Panc1 (cell line): ENCODE results near the gene FAM107B. TPM values are rescaled to one million over a fixed set of nuclear protein-coding genes. Genes with fewer than 3 reads are reported as not detected.

ENCODE experiments used
- ATAC-seq: fragments of 200-7000 bp; cut with Tn5 transposase; 2 replicates; pipeline ENCODE4 v1.9.1; 2020; ENCODE audit warnings: mild to moderate bottlenecking, moderate library complexity
- BruUV-seq: library from RNA; stranded (reverse); fragments of 400-500 nt; replicated peaks from 2 replicates; lab custom pipeline; 2021; lab: Mats Ljungman, UMichigan
- CTCF ChIA-PET: fragments of 300-600 bp; sonication (Branson Sonifier 250); formaldehyde crosslinking; loops from one replicate; lab custom pipeline; 2022; ENCODE audit warnings: antibody characterized with exemption; lab: Charles Lee
- POLR2A ChIA-PET: fragments of 300-600 bp; sonication (Branson Sonifier 250); formaldehyde crosslinking; loops from one replicate; lab custom pipeline; 2022; ENCODE audit warnings: antibody characterized with exemption; lab: Charles Lee
- DNase-seq: peaks from one replicate; pipeline ENCODE4 v3.0.0-alpha.2; 2010; ENCODE audit warnings: low read depth, low spot score
- H3K27ac ChIP-seq: 2 replicates; pipeline ENCODE4 v1.5.1; 2011; ENCODE audit warnings: mild to moderate bottlenecking, low read length, inconsistent platforms
- H3K27me3 ChIP-seq: fragments of 200-500 bp; sonication (Bioruptor generic); 2 replicates; pipeline ENCODE4 v1.6.0; 2014; ENCODE audit warnings: low read length, inconsistent platforms; ENCODE audit not compliant: control insufficient read depth, insufficient read depth
- H3K36me3 ChIP-seq: fragments of 200-500 bp; sonication (Bioruptor generic); 2 replicates; pipeline ENCODE4 v1.5.1; 2014; ENCODE audit warnings: inconsistent platforms, mild to moderate bottlenecking, low read length, moderate library complexity; ENCODE audit not compliant: control insufficient read depth, insufficient read depth
- H3K4me1 ChIP-seq: 2 replicates; pipeline ENCODE4 v1.5.1; 2011; ENCODE audit warnings: inconsistent platforms, mild to moderate bottlenecking, low read length, moderate library complexity; ENCODE audit not compliant: control insufficient read depth, insufficient read depth
- H3K4me3 ChIP-seq, 2 experiments: 2 replicates each; pipeline ENCODE4 v1.5.1; 2011 to 2012; ENCODE audit warnings: low read depth in 2 of 2, low read length in 2 of 2, mild to moderate bottlenecking in 2 of 2, inconsistent platforms in 1 of 2, moderate library complexity in 1 of 2
- H3K9me3 ChIP-seq: fragments of 200-500 bp; sonication (Bioruptor generic); 2 replicates; pipeline ENCODE4 v1.5.1; 2014; ENCODE audit warnings: low read depth, mild to moderate bottlenecking, inconsistent platforms, low read length, moderate library complexity; ENCODE audit not compliant: control insufficient read depth, insufficient read depth
- POLR2AphosphoS5 ChIP-seq: IDR thresholded peaks from 2 replicates; pipeline ENCODE4 v1.6.1; 2012; ENCODE audit warnings: mild to moderate bottlenecking, low read depth, low read length, moderate library complexity
- REST ChIP-seq, 2 experiments: IDR thresholded peaks; 2 replicates each; pipeline ENCODE4 v1.6.1; 2011 to 2012; ENCODE audit warnings: low read depth in 2 of 2, control low read depth in 1 of 2, low read length in 1 of 2, mild to moderate bottlenecking in 1 of 2, moderate library complexity in 1 of 2; ENCODE audit not compliant: insufficient read depth in 1 of 2
- SIN3A ChIP-seq: IDR thresholded peaks from 2 replicates; pipeline ENCODE4 v1.6.1; 2012; ENCODE audit warnings: low read depth, mild to moderate bottlenecking, low read length, moderate library complexity, borderline replicate concordance; ENCODE audit not compliant: insufficient read depth
- TCF7L2 ChIP-seq: IDR thresholded peaks from 2 replicates; pipeline ENCODE4 v1.6.1; 2011; ENCODE audit warnings: mild to moderate bottlenecking, low read depth, low read length, inconsistent platforms
- in situ Hi-C: cut with HindIII; loops from 2 replicates; pipeline ENCODE4 v1.10.0; 2016; ENCODE audit warnings: low sequenced_read_pairs, low pct_unique_long_range_greater_than_20kb
- intact Hi-C: fragments of 100-400 bp; cut with micrococcal nuclease; formaldehyde crosslinking; loops from one replicate; pipeline ENCODE4 v1.10.0; 2022; ENCODE audit not compliant: unreplicated experiment
- total RNA-seq: library from RNA; stranded (reverse); gene quantifications from one replicate; pipeline ENCODE4 v1.2.1, GENCODE V29; 2021; ENCODE audit not compliant: unreplicated experiment
- TF ChIP-seq, protein P1 (sequence below): fragments of 450-650 bp; IDR thresholded peaks from 2 replicates; pipeline ENCODE4 v1.5.1; 2017; ENCODE audit warnings: mild to moderate bottlenecking

The FAM107B gene
- total RNA-seq, 1 experiment from 2014 or later: 13.4 TPM

DNA sequence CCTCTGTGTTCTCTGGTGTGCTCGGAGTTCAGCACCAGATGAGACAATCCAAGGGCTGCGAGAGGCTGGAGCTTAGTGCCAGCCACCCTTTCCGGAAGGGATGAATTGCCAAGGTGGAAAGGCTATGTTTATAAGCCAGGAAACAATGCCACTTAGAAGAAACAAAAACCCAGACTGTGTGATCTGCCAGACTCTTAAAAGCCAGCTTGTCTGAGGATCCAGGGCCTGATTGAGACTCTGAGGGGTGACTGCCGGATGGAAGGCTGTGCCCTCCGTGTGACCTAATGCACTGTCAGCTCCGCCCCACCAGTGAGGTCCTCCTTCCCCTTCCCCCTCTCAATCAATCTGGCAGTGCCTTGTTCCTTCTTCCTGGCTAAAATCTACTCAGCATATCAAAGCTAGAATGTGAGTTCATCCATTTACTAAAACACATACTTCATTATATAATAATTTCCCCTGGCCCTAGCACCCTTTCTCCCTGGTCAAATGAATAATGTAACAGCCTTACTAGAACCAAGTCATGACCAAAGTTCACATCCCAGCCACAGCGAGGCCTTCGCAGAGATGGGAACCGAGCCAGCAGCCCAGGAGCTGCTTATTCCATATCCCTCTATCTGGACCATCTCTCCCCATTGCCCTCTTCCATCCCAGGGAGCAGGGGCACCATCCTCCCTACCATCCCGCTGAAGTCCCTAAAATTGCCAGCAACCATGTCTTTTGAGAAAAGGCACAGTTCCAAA lies 25.5 kb downstream of the FAM107B start:
- H3K36me3 ChIP-seq: no peaks in the 10 kb centered on the region
- intact Hi-C loops (no loop called here), in situ Hi-C loops (no loop called here)
- H3K27me3 ChIP-seq: no peaks in the 10 kb centered on the region
- ChIA-PET CTCF (no interaction called here), POLR2A (no interaction called here)
- H3K4me1 ChIP-seq: no peaks in the 10 kb centered on the region
- DNase-seq (no peak), ATAC-seq (no peak)
- H3K9me3 ChIP-seq: no peaks in the 10 kb centered on the region
- H3K27ac ChIP-seq: no peak overlapping the region
- BruUV-seq: no TSS peak
- TF ChIP-seq REST (IDR thresholded peaks at IDR 0.05; ENCODE audit: insufficient read depth in 1 of 2, low read depth in 2 of 2, low read length in 1 of 2) (no peak), TCF7L2 (no peak), SIN3A (no peak), POLR2AphosphoS5 (no peak)
- TF ChIP-seq, protein P1, sequence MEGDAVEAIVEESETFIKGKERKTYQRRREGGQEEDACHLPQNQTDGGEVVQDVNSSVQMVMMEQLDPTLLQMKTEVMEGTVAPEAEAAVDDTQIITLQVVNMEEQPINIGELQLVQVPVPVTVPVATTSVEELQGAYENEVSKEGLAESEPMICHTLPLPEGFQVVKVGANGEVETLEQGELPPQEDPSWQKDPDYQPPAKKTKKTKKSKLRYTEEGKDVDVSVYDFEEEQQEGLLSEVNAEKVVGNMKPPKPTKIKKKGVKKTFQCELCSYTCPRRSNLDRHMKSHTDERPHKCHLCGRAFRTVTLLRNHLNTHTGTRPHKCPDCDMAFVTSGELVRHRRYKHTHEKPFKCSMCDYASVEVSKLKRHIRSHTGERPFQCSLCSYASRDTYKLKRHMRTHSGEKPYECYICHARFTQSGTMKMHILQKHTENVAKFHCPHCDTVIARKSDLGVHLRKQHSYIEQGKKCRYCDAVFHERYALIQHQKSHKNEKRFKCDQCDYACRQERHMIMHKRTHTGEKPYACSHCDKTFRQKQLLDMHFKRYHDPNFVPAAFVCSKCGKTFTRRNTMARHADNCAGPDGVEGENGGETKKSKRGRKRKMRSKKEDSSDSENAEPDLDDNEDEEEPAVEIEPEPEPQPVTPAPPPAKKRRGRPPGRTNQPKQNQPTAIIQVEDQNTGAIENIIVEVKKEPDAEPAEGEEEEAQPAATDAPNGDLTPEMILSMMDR: no peak
- no peak overlapping the region for H3K4me3 ChIP-seq

DNA sequence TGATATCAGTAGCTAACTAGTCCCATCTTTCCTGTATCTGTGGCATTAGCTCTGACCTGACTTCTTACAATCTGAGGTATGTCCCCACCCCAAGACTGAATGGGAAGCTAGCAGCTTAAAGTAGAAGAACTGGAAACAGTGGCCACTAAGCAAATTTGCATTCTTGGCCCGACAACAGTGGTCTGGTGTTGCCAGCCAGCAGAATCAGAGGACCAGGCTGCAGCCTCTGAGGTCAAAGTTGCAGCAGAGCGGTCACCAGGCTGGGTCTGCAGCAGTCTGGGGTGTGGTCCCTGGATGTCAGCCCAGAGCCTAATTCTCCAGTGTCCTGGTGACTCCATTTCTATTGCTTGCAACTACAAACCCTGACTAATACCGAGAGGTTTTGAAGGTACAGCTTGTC lies 26.3 kb downstream of the FAM107B start:
- H3K9me3 ChIP-seq: no peaks in the 10 kb centered on the region
- ATAC-seq (no peak), DNase-seq (no peak)
- TF ChIP-seq REST (IDR thresholded peaks at IDR 0.05; ENCODE audit: insufficient read depth in 1 of 2, low read depth in 2 of 2, low read length in 1 of 2): no peak
- TF ChIP-seq POLR2AphosphoS5: no peak
- TF ChIP-seq TCF7L2: no peak
- TF ChIP-seq, protein P1: no peak
- no peak for TF ChIP-seq SIN3A
- H3K27ac ChIP-seq: no peak overlapping the region
- ChIA-PET POLR2A (no interaction called here), CTCF (no interaction called here)
- no peaks in the 10 kb centered on the region for H3K36me3 ChIP-seq
- no peaks in the 10 kb centered on the region for H3K27me3 ChIP-seq
- BruUV-seq: no TSS peak
- intact Hi-C loops: no loop called here
- H3K4me1 ChIP-seq: no peaks in the 10 kb centered on the region
- no peak overlapping the region for H3K4me3 ChIP-seq
- in situ Hi-C loops: no loop called here
